HPDE6-E6E7 (cell line): ENCODE measurements around the gene HCFC2.
"Not testable (repeated sequence)": the region's sequence is repeated elsewhere in the genome, so short reads cannot be mapped to it uniquely, and the experiment has no call there.

ENCODE experiments used
- DNase-seq: peaks from one replicate; pipeline ENCODE4 v3.0.0; 2011; ENCODE audit warnings: missing footprints; ENCODE audit errors: extremely low spot score

HCFC2 gene

DNA sequence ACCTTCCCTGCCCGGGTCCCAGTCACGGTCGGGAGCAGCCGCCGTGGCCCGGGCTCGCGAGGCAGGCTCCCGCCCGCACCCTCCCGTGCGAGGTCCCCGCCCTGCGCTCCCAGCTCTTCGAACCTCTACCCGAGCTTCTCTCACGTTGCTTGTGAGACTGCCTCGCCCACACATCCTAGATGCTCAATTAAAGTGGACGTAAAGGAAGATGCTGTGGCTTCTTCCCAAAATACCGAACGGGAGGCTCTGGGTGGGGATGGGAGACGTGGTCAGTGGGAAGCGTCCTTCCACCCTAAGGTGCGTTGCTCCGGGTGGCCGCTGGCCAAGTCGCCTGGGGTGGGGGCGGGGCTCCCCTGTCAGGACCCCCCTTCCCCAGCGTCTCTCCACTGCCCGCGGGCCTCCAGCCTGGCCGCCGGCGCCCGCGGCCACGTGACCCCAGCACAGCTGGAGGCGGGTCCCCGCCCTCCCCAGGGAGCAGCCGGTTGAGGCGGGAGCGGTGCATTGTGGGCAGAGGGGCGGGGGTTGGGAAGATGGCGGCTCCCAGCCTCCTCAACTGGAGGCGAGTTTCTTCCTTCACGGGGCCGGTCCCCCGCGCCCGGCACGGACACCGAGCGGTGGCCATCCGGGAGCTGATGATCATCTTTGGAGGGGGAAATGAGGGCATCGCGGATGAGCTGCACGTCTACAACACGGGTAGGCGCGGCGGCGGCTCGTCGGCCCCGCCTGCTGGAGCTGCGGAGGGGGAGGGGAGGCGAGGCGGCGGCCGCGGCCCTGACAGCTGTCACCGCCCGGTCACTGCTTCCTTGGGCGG is at the start of gene HCFC2:
Gene HCFC2, plus strand, starts transcription at position 501 of the 811 bp plus-strand sequence. Its CDS starts 30 bp downstream, at position 531.
- DNase-seq, result peak; percentile 93

DNA sequence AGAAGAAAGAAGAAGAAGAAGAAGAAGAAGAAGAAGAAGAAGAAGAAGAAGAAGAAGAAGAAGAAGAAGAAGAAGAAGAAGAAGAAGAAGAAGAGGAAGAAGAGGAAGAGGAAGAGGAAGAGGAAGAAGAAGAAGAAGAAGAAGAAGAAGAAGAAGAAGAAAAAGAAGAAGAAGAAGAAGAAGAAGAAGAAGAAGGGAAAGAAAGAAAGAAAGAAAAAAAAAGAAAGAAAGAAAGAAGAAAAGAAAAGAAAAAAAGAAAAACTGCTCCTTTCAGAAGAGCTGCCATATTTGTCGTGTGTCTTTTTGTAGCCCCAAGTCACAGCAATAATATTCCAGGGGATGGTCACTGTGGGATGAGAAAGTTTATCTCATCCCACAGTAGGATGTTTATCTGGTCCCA is 42.5 kb upstream of the HCFC2 start:
- not testable (repeated sequence) for DNase-seq

DNA sequence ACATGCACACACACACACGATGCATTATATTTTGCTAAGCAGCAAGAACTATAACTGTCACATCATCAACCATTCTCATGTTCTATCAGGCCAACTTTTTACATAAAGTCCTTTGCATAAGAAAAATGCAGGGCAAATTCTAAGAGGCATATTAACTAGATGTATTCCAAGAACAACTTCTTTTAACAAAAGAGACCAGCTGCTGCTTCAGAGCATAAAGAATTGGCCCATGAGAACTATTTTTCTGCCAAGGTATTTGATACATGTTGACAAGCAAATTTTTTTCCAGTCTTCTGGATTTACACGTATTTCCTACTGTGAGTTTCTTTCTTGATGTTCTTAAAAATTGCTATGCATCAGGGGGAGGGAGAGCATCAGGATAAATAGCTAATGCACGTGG is 41.5 kb upstream of the HCFC2 start:
- DNase-seq, result no peak

DNA sequence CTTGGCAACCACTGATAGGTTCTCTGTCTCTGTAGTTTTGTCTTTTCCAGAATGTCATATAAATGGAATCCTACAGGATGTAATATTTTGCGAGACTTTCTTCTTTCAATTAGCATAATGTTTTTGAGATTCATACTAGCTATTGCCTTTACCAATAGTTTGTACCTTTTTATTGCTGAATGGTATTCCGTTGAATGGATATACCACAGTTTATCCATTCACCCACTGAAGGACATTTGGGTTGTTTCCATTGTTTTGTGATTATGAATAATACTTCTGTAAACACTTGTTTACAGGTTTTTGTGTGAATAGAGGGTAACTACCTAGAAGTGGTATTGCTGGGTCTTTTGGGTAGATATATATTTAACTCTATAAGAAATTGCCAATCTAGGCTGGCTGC is 40.6 kb upstream of the HCFC2 start:
- no peak for DNase-seq

DNA sequence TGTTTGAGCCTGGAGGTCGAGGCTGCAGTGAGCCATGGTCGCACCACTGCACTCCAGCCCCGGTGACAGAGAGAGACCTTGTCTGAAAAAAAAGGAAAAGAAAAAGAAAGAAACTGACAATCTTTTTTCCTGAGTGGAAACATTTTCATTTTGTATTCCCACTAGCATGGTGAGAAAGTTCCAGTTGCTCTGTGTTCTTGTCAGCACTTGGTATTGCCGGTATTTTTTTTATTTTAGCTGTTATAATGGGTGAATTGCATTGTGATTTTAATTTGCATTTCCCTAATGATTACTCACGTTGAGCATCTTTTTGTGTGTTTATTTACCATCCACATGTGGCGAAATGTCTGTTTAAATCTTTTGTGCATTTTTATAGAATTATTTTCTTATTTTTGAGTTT is 40.0 kb upstream of the HCFC2 start:
- no peak for DNase-seq

DNA sequence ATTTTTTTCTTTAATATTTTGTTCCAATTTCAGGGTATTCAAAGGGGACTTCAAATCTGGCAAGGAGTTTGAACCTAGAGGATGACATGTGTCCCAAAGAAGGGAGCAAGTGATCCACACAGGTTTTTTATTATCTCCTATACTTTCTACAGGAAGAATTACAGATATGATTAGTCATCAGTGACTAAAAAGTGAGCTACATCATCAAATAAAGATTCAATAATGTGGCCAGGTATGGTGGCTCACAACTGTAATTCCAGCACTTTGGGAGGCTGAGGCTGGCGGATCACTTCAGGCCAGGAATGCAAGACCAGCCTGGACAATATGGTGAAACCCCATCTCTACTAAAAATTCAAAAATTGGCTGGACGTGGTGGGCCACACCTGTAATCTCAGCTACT is 38.6 kb upstream of the HCFC2 start:
- DNase-seq, result no peak

DNA sequence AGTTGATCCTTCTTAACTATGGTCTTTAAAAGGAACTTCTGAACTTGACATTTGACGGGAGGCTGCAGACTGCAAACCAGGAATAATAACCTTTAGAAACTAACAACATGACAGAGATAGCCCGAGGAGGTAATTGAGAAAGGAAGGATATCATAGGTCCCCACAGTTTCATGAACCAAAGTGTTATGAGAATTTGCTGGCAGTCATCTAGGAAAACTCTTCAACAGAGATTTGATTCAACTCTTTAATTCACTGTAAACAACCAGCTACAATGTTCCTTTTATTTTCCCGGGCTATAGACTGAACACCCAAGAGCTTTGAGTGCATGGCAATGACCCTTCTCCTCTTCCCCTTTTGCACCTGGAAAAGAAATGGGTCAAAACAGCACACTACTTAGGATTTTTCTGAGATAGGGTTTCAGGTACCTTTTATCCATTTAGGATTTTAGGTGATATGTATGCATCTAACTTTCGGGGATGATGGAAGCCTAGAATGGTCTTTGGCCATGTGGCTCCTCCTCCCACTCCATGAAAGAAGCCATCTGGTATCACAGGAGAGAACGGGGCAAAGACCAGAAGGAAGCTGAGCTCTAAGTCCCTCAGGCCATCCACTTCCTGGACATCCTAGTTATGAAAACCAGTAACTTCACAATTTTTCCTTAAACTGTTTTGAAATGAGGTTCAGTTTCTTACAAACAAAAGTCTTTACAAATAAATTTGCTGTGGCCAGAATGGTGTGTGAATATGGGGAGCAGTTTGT is 37.3 kb upstream of the HCFC2 start:
- no peak for DNase-seq

DNA sequence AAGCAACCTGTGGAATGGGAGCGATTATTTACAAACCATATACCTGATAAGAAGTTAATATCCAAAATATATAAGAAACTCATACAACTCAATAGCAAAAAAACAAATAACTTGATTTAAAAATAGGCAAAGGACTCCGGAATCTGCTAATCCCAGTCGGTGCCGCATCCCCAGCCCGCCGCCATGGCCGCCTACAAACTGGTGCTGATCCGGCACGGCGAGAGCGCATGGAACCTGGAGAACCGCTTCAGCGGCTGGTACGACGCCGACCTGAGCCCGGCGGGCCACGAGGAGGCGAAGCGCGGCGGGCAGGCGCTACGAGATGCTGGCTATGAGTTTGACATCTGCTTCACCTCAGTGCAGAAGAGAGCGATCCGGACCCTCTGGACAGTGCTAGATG is 33.7 kb upstream of the HCFC2 start:
- not testable (repeated sequence) for DNase-seq

DNA sequence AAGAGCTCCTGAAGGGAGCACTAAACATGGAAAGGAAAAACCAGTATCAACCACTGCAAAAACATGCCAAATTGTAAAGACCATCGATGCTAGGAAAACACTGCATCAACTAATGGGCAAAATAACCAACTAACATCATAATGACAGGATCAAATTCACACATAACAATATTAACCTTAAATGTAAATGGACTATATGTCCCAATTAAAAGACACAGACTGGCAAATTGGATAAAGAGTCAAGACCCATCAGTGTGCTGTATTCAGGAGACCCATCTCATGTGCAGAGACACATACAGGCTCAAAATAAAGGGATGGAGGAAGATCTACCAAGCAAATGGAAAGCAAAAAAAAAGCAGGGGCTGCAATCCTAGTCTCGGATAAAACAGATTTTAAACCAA is 28.2 kb upstream of the HCFC2 start:
- DNase-seq, result not testable (repeated sequence)

DNA sequence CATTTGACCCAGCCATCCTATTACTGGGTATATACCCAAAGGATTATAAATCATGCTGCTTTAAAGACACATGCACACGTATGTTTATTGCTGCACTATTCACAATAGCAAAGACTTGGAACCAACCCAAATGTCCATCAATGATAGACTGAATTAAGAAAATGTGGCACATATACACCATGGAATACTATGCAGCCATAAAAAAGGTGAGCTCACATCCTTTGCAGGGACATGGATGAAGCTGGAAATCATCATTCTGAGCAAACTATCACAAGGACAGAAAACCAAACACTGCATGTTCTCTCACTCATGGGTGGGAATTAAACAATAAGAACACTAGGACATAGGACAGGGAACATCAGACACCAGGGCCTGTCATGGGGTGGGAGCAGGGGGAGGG is 24.6 kb upstream of the HCFC2 start:
- not testable (repeated sequence) for DNase-seq

DNA sequence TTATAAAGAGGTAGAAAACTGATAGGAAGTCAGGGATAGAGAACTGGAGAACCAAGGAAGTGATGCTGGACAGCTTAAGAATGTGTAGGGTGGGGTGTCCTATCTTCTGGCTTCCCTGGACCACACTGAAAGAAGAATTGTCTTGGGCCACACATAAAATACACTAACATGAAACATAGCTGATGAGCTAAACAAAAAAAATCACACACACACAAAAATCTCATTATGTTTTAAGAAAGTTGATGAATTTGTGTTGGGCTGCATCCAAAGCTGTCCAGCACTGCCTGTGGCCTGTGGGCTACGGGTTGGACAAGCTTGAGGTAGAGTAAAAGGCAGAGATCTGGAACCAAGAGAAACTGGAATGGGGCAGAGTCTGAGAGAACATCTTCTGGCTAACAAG is 21.8 kb upstream of the HCFC2 start:
- no peak for DNase-seq

DNA sequence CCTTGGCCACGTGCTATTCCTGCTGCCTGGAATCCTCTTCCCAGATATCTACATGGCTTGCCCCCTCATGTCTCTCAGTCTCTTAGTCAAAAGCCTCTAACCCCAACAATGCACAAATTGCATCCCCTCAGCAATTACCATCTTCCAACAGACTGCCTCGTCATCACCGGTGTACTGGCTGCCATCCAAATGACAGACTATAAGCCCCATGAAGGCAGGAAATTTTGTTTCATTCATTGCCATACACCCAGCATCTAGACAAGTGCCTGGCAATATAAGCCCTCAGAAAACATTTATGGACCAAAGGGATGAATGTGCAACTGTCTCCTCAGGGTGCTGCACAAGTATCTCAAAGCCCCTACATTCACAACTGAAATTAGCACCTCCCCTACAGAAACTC is 20.2 kb upstream of the HCFC2 start:
- DNase-seq, result no peak

DNA sequence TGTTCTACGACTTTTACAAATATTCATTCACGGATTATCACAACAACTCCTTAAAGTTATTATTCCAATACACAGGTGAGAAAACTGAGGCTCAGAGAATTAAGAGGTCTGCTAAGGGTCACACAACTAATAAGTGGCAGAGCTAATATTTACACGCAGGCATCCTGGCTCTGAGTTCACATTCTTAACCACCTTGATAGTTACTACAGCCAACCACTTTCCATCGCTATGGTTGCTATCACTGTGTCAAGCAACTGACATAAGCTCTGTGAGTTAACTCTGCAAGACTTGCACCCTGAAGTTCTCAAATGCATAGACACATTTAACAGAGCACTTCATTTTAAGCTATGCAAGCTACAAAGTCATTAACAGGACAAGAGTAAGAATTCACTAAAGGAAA is 18.0 kb upstream of the HCFC2 start:
- no peak for DNase-seq

DNA sequence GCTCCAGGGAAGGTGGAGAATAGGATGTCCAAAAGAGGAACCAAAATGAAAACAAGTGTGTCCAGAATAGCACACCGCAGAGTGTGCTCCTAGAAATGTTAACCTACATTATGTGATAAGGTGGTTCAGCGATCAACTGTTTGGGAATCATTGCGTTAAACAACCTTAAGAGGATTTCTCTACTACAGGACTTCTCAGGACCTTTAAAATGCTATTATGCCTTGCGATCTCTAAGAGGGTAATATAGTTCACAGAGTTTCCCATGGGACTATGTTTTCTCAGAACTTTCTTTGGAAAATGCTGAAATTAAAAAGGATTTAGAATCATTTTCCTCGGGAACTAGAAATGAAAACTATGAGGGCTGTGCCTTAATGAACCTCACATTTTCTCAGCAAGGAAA is 16.2 kb upstream of the HCFC2 start:
- DNase-seq, result no peak

DNA sequence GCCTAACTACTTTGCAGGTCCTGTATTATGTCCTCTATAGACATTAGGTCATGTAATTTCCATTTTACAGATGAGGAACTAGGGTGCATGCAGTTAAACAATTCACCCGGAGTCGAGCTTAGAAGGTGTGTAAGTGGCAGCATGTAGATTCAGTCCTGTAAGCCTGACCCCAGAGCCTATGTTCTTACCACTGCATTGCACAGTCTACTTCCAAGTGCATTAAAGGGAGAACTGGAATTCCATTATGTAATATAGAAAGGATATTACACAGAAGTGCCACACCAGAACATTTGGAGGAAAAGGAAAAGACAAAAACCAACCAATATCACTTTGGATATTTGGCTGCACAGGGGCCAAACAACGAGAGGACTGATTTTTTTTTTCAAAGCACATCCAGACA is 15.5 kb upstream of the HCFC2 start:
- DNase-seq, result no peak

DNA sequence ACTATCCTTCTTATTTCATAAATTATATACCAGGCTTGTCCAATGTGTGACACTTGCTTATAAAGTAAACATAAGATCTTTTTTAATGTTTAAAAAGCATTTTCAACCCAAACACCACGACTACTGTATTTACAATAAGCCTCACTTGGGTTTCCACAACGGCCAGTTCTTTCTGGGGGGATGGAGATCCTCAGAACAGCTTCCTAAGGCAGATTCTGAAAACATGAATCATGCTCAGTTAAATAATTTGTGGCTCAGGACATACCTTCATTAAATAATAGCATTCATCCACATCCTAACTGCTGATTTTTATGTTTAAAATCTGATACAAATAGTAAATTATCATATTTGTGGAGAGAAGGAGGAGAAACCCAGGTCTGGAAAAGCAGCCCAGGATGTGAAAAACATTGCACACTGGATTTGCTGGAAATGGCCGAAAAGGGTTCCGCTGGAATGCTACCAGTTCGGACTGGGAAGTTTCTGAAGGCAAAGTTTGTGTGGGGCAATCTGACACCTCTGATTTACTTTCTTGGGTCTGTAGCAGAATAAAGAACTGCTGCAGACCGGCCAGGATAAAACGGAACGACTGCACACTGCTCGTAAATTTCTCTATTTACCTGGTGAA is 14.9 kb upstream of the HCFC2 start:
- DNase-seq, result no peak

DNA sequence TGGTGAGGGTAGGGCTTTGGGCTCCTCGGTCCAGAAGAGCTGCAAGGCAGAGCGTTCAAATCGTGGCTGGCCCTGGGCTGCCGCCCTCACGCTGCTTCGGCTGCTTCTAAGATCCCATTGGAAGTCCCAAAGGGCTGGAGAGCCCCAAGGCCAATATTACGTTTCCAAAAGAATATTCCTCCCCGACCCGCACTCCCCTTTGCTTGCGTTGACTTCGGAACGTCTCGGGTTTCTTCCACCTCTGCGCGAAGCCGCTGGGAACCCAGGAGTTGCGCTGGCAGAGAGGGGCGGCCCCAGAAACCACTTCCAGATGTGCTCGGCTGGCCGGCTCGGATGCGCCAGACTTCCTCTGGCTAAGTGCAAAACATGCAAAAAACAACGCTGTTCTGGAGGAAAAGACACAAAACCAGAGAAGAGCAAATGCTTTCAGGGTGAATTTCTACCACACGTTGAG is 14.4 kb upstream of the HCFC2 start, which contains the start of gene GLT8D2:
Gene GLT8D2, minus strand, starts transcription at position 285 of the 454 bp plus-strand sequence. CDS start 30,539 bp downstream, outside the sequence.
- DNase-seq, result no peak

DNA sequence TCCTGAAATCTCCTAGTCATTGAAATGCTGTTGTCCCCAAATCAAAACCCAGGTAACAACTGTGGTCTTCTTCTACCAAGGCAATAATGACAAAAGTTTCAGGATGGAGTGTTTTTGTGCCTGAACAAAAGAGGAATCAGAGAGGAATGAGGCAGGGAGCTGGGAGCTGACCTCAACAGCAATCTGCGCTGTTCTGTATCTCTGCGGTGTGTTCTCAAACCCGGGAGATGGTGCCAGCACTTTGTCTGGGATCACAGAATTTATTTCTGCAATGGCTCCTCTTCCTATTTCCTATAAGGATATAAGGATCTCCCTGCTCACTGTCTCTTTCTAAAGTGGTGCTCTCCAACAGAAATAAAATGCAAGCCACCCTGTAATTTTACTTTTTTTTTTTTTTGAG is 13.9 kb upstream of the HCFC2 start:
- DNase-seq, result no peak

DNA sequence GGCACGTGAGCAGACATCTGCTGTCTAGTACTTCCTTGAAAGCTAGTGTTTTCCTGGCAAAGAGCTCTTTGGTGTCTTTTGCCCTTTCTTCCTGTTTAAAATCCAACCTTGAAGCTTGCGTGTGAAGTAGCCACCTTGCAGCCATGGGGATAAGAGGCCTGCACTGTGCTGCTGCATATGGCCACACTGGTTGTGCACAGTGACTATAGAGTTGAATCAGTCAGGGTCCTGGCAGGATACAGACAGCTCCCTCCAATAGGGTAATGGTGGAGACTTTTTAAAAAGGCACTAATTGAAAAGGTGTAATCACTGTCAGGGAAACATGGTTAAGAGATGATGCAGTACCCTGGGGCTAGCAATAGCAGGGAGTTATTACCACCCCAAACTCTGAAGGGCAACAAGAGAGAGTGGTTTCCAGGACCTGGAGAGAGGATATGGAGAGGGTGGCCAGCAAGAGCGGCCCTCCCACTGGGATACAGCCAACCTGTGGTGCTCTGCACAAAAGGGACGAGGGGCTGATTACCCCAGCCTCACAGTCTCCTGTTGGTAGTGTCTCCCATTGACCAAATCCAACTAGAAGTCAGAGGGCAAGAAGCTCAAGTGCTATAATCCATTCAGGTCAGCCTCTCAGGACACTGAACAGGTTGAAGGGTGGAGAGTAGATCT is 9.5 kb upstream of the HCFC2 start:
- no peak for DNase-seq

DNA sequence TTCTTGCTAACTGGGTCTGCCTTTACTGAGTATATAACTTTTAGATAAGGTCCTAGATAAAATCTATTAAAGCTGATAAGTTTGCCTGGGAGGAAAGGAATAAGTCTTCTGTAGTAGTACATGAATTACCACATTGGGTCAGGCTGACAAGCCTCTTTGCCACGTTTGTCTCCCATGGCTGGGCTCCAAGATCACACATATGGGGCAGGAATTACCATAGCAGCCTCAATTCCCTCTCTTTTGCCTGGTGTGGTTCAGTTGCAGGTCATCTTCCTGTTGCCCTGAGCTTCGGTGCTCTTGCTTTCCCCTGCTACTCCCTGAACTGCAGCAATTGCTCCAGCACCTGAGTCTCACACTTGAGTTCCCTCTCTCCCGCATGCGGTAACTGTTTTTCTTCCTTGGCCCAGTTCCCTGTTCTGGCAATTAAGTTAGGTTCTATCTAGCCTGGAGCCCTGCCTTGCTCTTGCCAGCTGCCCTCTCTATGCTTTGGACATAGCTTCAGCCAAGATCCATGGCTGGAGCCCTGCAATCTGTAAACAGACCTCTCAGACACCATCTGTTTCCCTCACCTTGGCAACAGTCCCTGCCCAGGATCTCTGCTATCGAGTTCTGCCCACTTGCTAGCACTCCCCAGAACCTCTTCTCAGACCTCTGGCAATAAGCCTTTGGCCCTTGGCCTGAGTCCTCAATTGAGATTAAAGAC is 8.5 kb upstream of the HCFC2 start:
- DNase-seq, result no peak

DNA sequence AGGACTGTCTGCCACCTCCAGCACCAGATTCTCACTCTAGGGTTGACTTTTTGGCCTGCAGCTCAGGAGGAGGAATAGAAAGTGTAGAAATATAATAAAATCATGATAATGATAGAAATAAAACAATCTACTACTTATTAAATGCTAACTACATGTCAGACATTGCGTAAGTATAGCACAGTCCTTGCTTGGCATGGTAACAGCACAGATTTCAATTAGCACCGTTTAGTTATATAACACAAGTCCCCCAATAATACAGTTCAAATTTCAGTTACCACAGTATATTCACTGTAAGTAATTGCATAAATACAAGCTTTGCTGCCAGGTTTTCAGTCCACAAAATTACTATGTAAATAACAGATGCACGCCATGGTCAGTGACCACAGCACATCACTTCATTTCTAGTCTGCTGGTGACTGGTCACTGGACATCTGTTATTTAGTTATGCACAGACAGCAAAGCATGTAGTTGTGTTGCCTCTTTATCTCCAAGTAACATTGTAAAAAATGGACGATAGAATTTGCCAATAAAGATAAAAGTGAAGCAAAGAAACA is 7.8 kb upstream of the HCFC2 start:
- no peak for DNase-seq
